Stimulated activated naive CD8-positive, alpha-beta T cell treated with anti-CD3 and anti-CD28 coated beads, Interleukin-15, Interleukin-2, amounts not matched to agents 100 ng/mL and 50 ng/mL, for 24 hours (primary cell): ENCODE measurements around the gene YBEY.

Experiments used
- H3K27ac Mint-ChIP-seq: one replicate; pipeline ENCODE4 v1.8.0; 2021; ENCODE audit warnings: mild to moderate bottlenecking, mixed read lengths
- H3K27me3 Mint-ChIP-seq: one replicate; pipeline ENCODE4 v1.8.0; 2021; ENCODE audit warnings: mixed read lengths
- H3K36me3 Mint-ChIP-seq: one replicate; pipeline ENCODE4 v1.8.0; 2021; ENCODE audit warnings: low read depth, mixed read lengths
- H3K4me1 Mint-ChIP-seq: one replicate; pipeline ENCODE4 v1.8.0; 2021; ENCODE audit warnings: low read depth, mixed read lengths
- H3K4me3 Mint-ChIP-seq: one replicate; pipeline ENCODE4 v1.8.0; 2021; ENCODE audit warnings: mild to moderate bottlenecking, mixed read lengths
- H3K9me3 Mint-ChIP-seq: one replicate; pipeline ENCODE4 v1.8.0; 2021; ENCODE audit warnings: mixed read lengths

The YBEY gene

GRCh38 chr21:46324390-46325072 lies 38.4 kb downstream of the YBEY start:
- H3K36me3 Mint-ChIP-seq = peaks cover 53% of the 10 kb centered on the region
- H3K27me3 Mint-ChIP-seq = no peaks in the 10 kb centered on the region
- no peak overlapping the region for H3K27ac Mint-ChIP-seq
- H3K9me3 Mint-ChIP-seq = no peaks in the 10 kb centered on the region
- peak overlapping the region; percentile 95 for H3K4me3 Mint-ChIP-seq
- peaks cover 36% of the 10 kb centered on the region for H3K4me1 Mint-ChIP-seq

DNA sequence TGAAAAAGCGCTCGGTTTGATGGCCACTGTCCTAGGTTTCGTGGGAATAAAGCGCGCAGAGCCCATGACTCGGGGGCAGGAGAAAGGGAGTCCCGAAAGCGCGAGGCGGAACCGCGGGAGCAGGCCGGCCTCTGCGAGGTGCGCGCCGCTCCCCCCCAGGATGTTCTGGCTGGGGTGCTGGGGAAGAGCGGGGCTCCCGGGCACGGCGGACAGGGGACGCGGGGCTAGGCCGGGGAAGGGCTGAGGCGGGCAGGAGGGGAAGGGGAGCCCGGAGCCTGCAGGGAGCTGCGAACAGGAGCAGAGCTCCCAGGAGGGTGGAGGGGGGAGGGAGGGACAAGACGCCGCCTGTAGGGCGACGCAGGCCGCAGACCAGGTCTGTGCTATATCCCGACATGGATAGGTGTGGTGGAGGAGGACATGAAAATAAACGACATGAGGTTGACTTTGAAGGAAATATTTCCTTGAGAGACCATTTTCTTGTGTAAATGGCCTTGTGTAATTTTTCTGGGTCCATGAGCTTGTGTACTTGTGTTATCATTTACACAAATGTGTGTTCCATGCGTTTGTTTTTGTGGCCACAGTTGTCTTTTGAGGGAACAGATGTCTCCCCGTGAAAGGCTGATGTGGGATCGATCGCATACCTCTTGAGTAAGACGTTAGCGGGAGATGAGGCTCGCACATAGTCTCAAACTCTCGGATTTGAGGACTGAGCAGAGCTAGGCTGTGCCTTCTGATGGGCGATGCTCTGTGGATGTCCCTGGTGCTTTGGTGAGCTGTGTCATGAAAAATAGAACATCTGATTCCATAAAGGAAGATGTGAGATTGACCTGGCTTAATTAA lies 39.2 kb downstream of the YBEY start:
- H3K27me3 Mint-ChIP-seq = no peaks in the 10 kb centered on the region
- peaks cover 33% of the 10 kb centered on the region for H3K4me1 Mint-ChIP-seq
- H3K9me3 Mint-ChIP-seq = no peaks in the 10 kb centered on the region
- peaks cover 60% of the 10 kb centered on the region for H3K36me3 Mint-ChIP-seq
- H3K27ac Mint-ChIP-seq = peak overlapping the region; percentile 36
- H3K4me3 Mint-ChIP-seq = peak overlapping the region; percentile 82

- Mint-ChIP-seq H3K9me3 (no peaks in the 10 kb centered on the region), H3K4me1 (peaks cover 25% of the 10 kb centered on the region), H3K27ac (no peak overlapping the region), H3K4me3 (peak overlapping the region; percentile 82), H3K27me3 (no peaks in the 10 kb centered on the region), H3K36me3 (peaks cover 60% of the 10 kb centered on the region)
These were observed 40.1 kb downstream of the YBEY start for GRCh38 chr21:46326110-46326703.

DNA sequence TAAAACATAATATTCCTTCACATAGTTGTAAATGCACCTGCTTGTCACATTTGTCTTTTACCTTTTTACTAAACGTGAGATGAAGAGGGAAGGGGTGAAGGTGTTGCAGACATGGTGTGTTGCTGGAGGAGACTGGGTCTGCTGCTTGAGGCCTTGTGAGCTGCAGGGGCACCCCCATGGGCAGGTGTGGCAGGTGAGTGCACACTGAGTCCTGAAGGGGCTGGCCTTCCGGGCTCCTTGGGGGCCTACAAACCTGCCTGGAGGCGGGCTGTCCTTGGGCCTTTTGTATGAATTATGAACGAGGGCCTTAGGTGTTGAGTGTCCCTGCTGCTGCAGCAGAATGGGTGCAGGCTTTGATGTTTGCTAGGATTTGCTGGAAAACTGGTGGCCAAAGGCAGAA lies 41.6 kb downstream of the YBEY start:
- Mint-ChIP-seq H3K36me3 (peaks cover 61% of the 10 kb centered on the region), H3K4me3 (no peak overlapping the region), H3K27ac (no peak overlapping the region), H3K4me1 (peaks cover 13% of the 10 kb centered on the region), H3K9me3 (no peaks in the 10 kb centered on the region), H3K27me3 (no peaks in the 10 kb centered on the region)

DNA sequence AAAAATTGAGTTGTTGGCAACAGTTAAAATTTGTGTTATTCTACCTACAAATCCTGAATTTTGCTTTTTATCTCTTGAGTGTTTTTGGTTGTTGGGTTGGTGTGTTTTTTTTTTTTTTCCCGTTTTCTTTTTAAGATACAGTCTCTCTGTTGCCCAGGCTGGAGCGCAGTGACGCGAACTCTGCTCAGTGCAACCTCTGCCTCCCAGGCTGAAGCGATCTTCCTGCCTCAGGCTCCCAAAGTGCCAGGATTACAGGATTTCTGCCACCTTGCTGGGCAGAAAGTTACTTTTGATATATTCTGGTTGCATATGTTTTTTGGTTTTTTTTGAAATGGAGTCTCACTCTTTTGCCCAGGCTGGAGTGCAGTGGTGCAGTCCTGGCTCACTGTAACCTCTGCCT lies 42.0 kb downstream of the YBEY start:
- H3K9me3 Mint-ChIP-seq = no peaks in the 10 kb centered on the region
- no peaks in the 10 kb centered on the region for H3K27me3 Mint-ChIP-seq
- H3K27ac Mint-ChIP-seq = no peak overlapping the region
- H3K4me3 Mint-ChIP-seq = no peak overlapping the region
- peaks cover 58% of the 10 kb centered on the region for H3K36me3 Mint-ChIP-seq
- peaks cover 13% of the 10 kb centered on the region for H3K4me1 Mint-ChIP-seq

GRCh38 chr21:46329796-46330195 lies 43.7 kb downstream of the YBEY start:
- H3K27ac Mint-ChIP-seq = no peak overlapping the region
- peaks cover 13% of the 10 kb centered on the region for H3K4me1 Mint-ChIP-seq

DNA sequence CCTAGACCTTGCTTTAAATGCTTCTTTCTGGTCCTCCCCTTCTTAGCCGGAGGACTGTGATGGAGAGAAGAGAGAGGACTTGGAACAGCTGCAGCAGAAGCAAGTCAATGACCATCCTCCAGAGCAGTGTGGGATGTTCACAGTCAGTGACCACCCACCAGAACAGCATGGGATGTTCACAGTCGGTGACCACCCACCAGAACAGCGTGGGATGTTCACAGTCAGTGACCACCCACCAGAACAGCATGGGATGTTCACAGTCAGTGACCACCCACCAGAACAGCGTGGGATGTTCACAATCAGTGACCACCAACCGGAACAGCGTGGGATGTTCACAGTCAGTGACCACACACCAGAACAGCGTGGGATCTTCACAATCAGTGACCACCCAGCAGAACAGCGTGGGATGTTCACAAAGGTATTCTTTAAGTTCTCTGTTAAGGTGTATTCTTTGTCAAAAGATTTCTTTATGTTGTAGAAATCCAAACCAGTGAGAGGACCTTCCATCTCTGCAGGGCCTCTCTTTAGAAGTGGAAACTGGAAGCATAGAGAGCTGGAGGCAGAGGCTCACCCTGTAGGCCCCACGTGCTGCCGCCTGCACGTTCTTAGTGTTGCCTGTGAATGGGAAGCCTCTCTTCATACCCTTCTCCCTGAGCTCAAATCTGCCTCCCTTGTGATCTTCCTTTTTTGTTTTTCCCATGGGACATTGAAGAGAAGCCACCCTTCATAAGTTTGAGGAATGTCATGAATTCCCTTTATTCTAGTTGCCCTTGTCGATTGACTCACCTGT lies 48.4 kb downstream of the YBEY start:
- Mint-ChIP-seq H3K27me3 (no peaks in the 10 kb centered on the region), H3K4me1 (no peaks in the 10 kb centered on the region), H3K4me3 (no peak overlapping the region), H3K9me3 (no peaks in the 10 kb centered on the region), H3K36me3 (peaks cover 56% of the 10 kb centered on the region), H3K27ac (no peak overlapping the region)

More at GRCh38 chr21:46329796-46330195, 43.7 kb downstream of the YBEY start:
- H3K4me3 Mint-ChIP-seq = no peak overlapping the region
- no peaks in the 10 kb centered on the region for H3K9me3 Mint-ChIP-seq
- H3K36me3 Mint-ChIP-seq = peaks cover 57% of the 10 kb centered on the region
- no peaks in the 10 kb centered on the region for H3K27me3 Mint-ChIP-seq

DNA sequence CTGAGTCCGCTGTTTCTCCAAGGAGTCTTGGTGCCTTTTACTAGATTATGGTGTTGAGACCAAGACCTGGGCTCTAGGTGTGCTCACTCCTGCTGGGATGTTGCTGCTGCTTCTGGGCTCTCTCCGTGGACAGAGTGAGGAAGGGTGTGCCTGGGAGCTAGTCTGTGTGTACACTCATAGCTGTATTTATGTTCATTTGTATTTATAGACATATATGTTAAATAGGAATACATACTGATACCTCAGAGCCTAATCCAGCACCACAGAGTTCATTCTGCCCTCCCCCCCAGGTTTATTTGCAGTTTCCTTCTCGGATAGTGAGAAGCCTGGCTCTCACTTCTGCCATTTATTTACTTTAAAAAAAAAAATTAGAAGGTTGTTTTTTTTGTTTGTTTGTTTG lies 50.5 kb downstream of the YBEY start:
- Mint-ChIP-seq H3K9me3 (no peaks in the 10 kb centered on the region), H3K4me3 (no peak overlapping the region), H3K4me1 (no peaks in the 10 kb centered on the region), H3K27ac (no peak overlapping the region), H3K27me3 (no peaks in the 10 kb centered on the region), H3K36me3 (peaks cover 52% of the 10 kb centered on the region)

- no peaks in the 10 kb centered on the region for H3K9me3 Mint-ChIP-seq
- H3K27ac Mint-ChIP-seq = no peak overlapping the region
- H3K36me3 Mint-ChIP-seq = peaks cover 56% of the 10 kb centered on the region
- H3K27me3 Mint-ChIP-seq = no peaks in the 10 kb centered on the region
- H3K4me1 Mint-ChIP-seq = no peaks in the 10 kb centered on the region
- no peak overlapping the region for H3K4me3 Mint-ChIP-seq
These were observed 54.9 kb downstream of the YBEY start for GRCh38 chr21:46340998-46341397.

- peaks cover 67% of the 10 kb centered on the region for H3K36me3 Mint-ChIP-seq
- no peak overlapping the region for H3K27ac Mint-ChIP-seq
- no peak overlapping the region for H3K4me3 Mint-ChIP-seq
- H3K27me3 Mint-ChIP-seq = no peaks in the 10 kb centered on the region
- H3K4me1 Mint-ChIP-seq = no peaks in the 10 kb centered on the region
- no peaks in the 10 kb centered on the region for H3K9me3 Mint-ChIP-seq
These were observed 58.2 kb downstream of the YBEY start for GRCh38 chr21:46344219-46344915.

DNA sequence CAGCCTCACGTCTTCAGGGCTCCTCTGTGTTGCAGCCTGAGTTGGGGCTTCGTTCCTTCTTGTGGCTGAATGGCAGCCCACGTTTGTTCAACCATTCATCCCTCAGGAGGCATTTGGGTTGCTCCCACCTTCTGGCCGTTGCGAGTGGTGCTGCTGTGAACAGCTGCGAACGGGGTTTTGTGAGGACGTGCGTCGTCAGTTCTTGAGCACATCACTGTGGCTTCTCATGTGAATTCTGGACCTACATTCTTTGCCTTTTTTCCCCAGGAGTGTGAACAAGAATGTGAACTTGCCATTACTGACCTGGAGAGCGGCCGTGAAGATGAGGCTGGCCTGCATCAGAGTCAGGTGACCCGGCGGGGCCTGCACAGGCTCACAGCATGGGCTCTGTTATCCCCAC lies 59.7 kb downstream of the YBEY start:
- no peak overlapping the region for H3K4me3 Mint-ChIP-seq

DNA sequence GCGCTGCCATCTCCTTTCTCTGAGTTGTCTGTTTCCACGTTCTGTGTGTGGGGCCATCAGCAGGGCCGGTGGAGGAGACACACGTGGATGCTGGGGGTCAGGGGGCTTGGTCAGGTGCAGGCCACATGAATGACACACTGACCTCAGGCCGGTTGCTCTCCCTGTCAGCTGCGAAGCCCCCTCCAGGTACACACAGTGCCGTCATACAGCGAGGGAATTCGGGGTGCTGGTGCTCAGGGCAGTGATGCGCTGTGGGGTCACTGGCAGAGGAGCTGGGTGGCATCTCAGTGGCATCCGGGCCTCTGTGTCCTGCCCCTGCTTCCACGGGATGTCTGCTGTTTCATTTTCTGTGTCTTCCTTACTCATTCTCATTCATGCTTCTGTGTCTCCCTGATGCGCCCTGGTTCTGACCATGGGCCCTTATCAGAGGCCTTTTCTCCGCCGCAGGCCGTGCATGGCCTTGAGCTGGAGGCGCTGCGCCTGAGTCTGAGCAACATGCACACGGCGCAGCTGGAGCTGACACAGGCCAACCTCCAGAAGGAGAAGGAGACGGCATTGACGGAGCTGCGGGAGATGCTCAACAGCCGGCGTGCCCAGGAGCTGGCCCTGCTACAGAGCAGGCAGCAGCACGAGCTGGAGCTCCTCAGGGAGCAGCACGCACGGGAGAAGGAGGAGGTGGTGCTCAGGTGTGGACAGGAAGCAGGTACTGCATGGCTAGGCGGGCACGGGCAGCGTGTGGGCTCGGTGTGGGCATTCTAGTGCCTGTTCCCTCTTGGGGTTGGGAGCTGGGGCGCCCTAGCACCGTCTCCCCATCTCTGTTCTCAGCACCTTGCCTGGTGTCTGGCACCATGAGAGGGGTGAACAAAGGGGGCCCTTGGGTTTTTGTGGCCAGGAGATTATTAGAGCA lies 60.4 kb downstream of the YBEY start:
- Mint-ChIP-seq H3K27ac (no peak overlapping the region), H3K36me3 (peaks cover 70% of the 10 kb centered on the region), H3K4me3 (no peak overlapping the region), H3K9me3 (no peaks in the 10 kb centered on the region), H3K27me3 (no peaks in the 10 kb centered on the region), H3K4me1 (no peaks in the 10 kb centered on the region)

More for the DNA sequence above, 59.7 kb downstream of the YBEY start:
- Mint-ChIP-seq H3K27me3 (no peaks in the 10 kb centered on the region), H3K4me1 (no peaks in the 10 kb centered on the region), H3K9me3 (no peaks in the 10 kb centered on the region), H3K36me3 (peaks cover 67% of the 10 kb centered on the region), H3K27ac (no peak overlapping the region)

- Mint-ChIP-seq H3K9me3 (no peaks in the 10 kb centered on the region), H3K27me3 (no peaks in the 10 kb centered on the region), H3K4me1 (no peaks in the 10 kb centered on the region), H3K36me3 (peaks cover 70% of the 10 kb centered on the region), H3K27ac (no peak overlapping the region), H3K4me3 (no peak overlapping the region)
These were observed 61.0 kb downstream of the YBEY start for GRCh38 chr21:46347203-46347550.
